Measurements from ENCODE around the gene SNX14. TPM values are rescaled to one million over a fixed set of nuclear protein-coding genes. Genes with fewer than 3 reads are reported as not detected.

Gene SNX14
- total and polyA plus RNA-seq, 2 of the 8 experiments (the other 6 are each of a cell fraction or from before 2014, with no cell fraction given) = 11.9 to 24.2 TPM

- H4K91ac ChIP-seq (replicated peaks; ENCODE audit: insufficient read length, low read length) = peak overlapping the region; percentile 99
- H2BK120ac ChIP-seq (replicated peaks; ENCODE audit: low read depth, low read length) = peak overlapping the region; percentile 64
- POLR2A ChIA-PET (ENCODE audit: partially characterized antibody) = interaction anchor here (0.5 to 25.2 kb wide), 25 partner anchors 10 to 1687 kb away, joined by 3 to 890 read pairs (median 6); partner anchors contain the start of genes GJB7 and SNX14
- H3K9me3 ChIP-seq (ENCODE audit: insufficient read depth in 2 of 2, low read depth in 1 of 2, low read length in 1 of 2) = no peaks in the 10 kb centered on the region
- no peak overlapping the region for H3K23ac ChIP-seq (ENCODE audit: insufficient read length)
- H4K20me1 ChIP-seq (replicated peaks in 1 of 2; ENCODE audit: control insufficient read depth in 1 of 2, insufficient read depth in 2 of 2, low read length in 2 of 2) = peaks cover 13 to 20% of the 10 kb centered on the region in 2 experiments
- FAIRE-seq = no peak
- no peak overlapping the region for H2BK15ac ChIP-seq (ENCODE audit: low read length)
- no peak overlapping the region for H2AFZ ChIP-seq (ENCODE audit: low read length)
- DNase-seq (ENCODE audit: low read depth in 1 of 2, low spot score in 2 of 2) = no peak
- H3K9ac ChIP-seq (replicated peaks in 1 of 4; ENCODE audit: extremely low read depth in 1 of 4, low read depth in 3 of 4, low read length in 3 of 4) = peak overlapping the region; percentile 95 to 99 (median 98)
- CTCF ChIA-PET (ENCODE audit: partially characterized antibody) = interaction anchor here (1.6 to 4.5 kb wide), 2 partner anchors 10 to 34 kb away, joined by 6 to 18 read pairs; no protein-coding TSS in a partner anchor
- peak overlapping the region; percentile 96 for H3K56ac ChIP-seq (replicated peaks; ENCODE audit: insufficient read length, low read depth, low read length)
- peaks cover 41 to 59% of the 10 kb centered on the region in 2 experiments for H3K79me2 ChIP-seq (ENCODE audit: control insufficient read depth in 1 of 2, insufficient read depth in 2 of 2, low read length in 2 of 2)
- no peaks in the 10 kb centered on the region for H3K79me1 ChIP-seq (ENCODE audit: low read depth, low read length)
- H3K36me3 ChIP-seq (ENCODE audit: control insufficient read depth in 2 of 4, insufficient read depth in 4 of 4, low read length in 3 of 4) = peaks cover 10 to 37% (median 16%) of the 10 kb centered on the region in 4 experiments
- peak overlapping the region; percentile 99 for H4K8ac ChIP-seq (ENCODE audit: extremely low read depth, insufficient read depth, low read length)
- WGBS, 2 experiments (ENCODE audit: extremely low coverage in 1 of 2, insufficient coverage in 1 of 2, insufficient read length in 1 of 2, insufficient replicate concordance in 2 of 2, low coverage in 1 of 2, low lambda C conversion rate in 2 of 2, missing lambda C conversion rate in 1 of 2) = 1% methylated on average over 69 of the region's 85 CpGs; no CpG with 5 or more reads in 1 of the 2 experiments
- peak overlapping the region; percentile 91 to 97 (median 96) for H3K4me3 ChIP-seq (ENCODE audit: extremely low read depth in 1 of 4, insufficient read depth in 2 of 4, low read depth in 3 of 4, low read length in 4 of 4)
- peak overlapping the region; percentile 79 for H3K18ac ChIP-seq (ENCODE audit: extremely low read depth, low read length)
- peak overlapping the region; percentile 95 for H2AK5ac ChIP-seq (ENCODE audit: low read depth, low read length)
- peak overlapping the region; percentile 96 for H4K5ac ChIP-seq (ENCODE audit: insufficient read length, low read depth, low read length)
- peak overlapping the region; percentile 17; the same call in 1 of the 2 replicates for H2BK12ac ChIP-seq (ENCODE audit: low read depth, low read length)
- H3K4me2 ChIP-seq (ENCODE audit: insufficient read depth in 1 of 2, low read depth in 2 of 2, low read length in 2 of 2) = peak overlapping the region; percentile 73 to 77
- H2BK20ac ChIP-seq (ENCODE audit: low read length) = no peak overlapping the region
- H3K27me3 ChIP-seq (replicated peaks in 1 of 4; ENCODE audit: control insufficient read depth in 3 of 4, extremely low read depth in 1 of 4, insufficient read depth in 3 of 4, low read length in 3 of 4) = no peaks in the 10 kb centered on the region
- peak overlapping the region; percentile 93 for H2BK5ac ChIP-seq (ENCODE audit: low read depth, low read length)
- H3K4ac ChIP-seq (replicated peaks; ENCODE audit: insufficient read length, low read depth, low read length) = peak overlapping the region; percentile 100
- H3K4me1 ChIP-seq (replicated peaks in 1 of 4; ENCODE audit: control insufficient read depth in 3 of 4, insufficient read depth in 4 of 4, low read length in 3 of 4) = peaks cover 0 to 9% (median 5%) of the 10 kb centered on the region in 4 experiments; a peak in 4 of 7 replicates
- H3K14ac ChIP-seq (ENCODE audit: insufficient read length) = peak overlapping the region; percentile 82
- H3K23me2 ChIP-seq (ENCODE audit: low read depth, low read length) = peaks cover 8% of the 10 kb centered on the region; the same call in 1 of the 2 replicates
- peak overlapping the region; percentile 99 for H3K27ac ChIP-seq (ENCODE audit: low read depth, low read length)
- TF ChIP-seq NRF1 (IDR thresholded peaks at IDR 0.05; ENCODE audit: low read depth, low read length) (no peak), RXRA (IDR thresholded peaks at IDR 0.05; ENCODE audit: insufficient read depth, low read depth, low read length) (no peak), TCF12 (IDR thresholded peaks at IDR 0.05; ENCODE audit: low read depth, low read length) (no peak), KDM4A (IDR thresholded peaks at IDR 0.05; ENCODE audit: low read depth, low read length, severe bottlenecking) (peak; percentile 6), SAP30 (IDR thresholded peaks at IDR 0.05; ENCODE audit: insufficient read depth, insufficient replicate concordance, low read length) (peak; percentile 53), BCL11A (IDR thresholded peaks at IDR 0.05; ENCODE audit: low read depth in 2 of 2, low read length in 2 of 2) (no peak), YY1 (IDR thresholded peaks at IDR 0.05; ENCODE audit: low read depth, low read length) (no peak), SIX5 (IDR thresholded peaks at IDR 0.05; ENCODE audit: low read depth, low read length) (no peak), RBBP5 (IDR thresholded peaks at IDR 0.05; ENCODE audit: borderline replicate concordance, low read depth, low read length) (no peak), JUND (IDR thresholded peaks at IDR 0.05; ENCODE audit: low read length) (no peak), HDAC2 (IDR thresholded peaks at IDR 0.05; ENCODE audit: borderline replicate concordance in 1 of 2, low read depth in 2 of 2, low read length in 2 of 2) (0 out of 4 replicates have a peak, but pooled peaks of 1 of the 2 experiments have one; percentile 22)
These were observed 48.5 kb upstream of the SNX14 start for GRCh38 chr6:85641897-85642773.

All from H1 (cell line).